NT2/D1 (cell line): ENCODE measurements around the gene STOML1.

Experiments
- DNase-seq: peaks from one replicate; pipeline ENCODE4 v3.0.0-alpha.2; 2011; ENCODE audit warnings: low read depth, low spot score
- H3K27me3 ChIP-seq: 2 replicates; pipeline ENCODE4 v1.6.0; 2011; ENCODE audit warnings: mild to moderate bottlenecking; ENCODE audit not compliant: insufficient read length, insufficient read depth
- H3K36me3 ChIP-seq: 2 replicates; pipeline ENCODE4 v1.6.1; 2011; ENCODE audit warnings: mild to moderate bottlenecking, low read length, mixed read lengths; ENCODE audit not compliant: insufficient read depth, insufficient read length
- H3K4me1 ChIP-seq: 2 replicates; pipeline ENCODE4 v1.5.1; 2011; ENCODE audit not compliant: insufficient read depth, insufficient read length
- H3K4me3 ChIP-seq: 2 replicates; pipeline ENCODE4 v1.5.1; 2011; ENCODE audit warnings: low read depth; ENCODE audit not compliant: insufficient read length
- H3K9ac ChIP-seq: 2 replicates; pipeline ENCODE4 v1.6.0; 2011; ENCODE audit warnings: low read depth; ENCODE audit not compliant: insufficient read length
- H3K9me3 ChIP-seq: 2 replicates; pipeline ENCODE4 v1.5.1; 2011; ENCODE audit warnings: mild to moderate bottlenecking, low read length; ENCODE audit not compliant: insufficient read depth
- SUZ12 ChIP-seq: IDR thresholded peaks from 2 replicates; pipeline ENCODE4 v1.6.1; 2011; ENCODE audit not compliant: insufficient read length, insufficient read depth; ENCODE audit errors: extremely low read depth
- YY1 ChIP-seq: IDR thresholded peaks from 2 replicates; pipeline ENCODE4 v1.6.1; 2011; ENCODE audit not compliant: insufficient read length, insufficient read depth
- ZNF274 ChIP-seq: IDR thresholded peaks from 2 replicates; pipeline ENCODE4 v1.6.1; 2011; ENCODE audit warnings: mild to moderate bottlenecking, low read depth, low read length

Gene STOML1

DNA sequence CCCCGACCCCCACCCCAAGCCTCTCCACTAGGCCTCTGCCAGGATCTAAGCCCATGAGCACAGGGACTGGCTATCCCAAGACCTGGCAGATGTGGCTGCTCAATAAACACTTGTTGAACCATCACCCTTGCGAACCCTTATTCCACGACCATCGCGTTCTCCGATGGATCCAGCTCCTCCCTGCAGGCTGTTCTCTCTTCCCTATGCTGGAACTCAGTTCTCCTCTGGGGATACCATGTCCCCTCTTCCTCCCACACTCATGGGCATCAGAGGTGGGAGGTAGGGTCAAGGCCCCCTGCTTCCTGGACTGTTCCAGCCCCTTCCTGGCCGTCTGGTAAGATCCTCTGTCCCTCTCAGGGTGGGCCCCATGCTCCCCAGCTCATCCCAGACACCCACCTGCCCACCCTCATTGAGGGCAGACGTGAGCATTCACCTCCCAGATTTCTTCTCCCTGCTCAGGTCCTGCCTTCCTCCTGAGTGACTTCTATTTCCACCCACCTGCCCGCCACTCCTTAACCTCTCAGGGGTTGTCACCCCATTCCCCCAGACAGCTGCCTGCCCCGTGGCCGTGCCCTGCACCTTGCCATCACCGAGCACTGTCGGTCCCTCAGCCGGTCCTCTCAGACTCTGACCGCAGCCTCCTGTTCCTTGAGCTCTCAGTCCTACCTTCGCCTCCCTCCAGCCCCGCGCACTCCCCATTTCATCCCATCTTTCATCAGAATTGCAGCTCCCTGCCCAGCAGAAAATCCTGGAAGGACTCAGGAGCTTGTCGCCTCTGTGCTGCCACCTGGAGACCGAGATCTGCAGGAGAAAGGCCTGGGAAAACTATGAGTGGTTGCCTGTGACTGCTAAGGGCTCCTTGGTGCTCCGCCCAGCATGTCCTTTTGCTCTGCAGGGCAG, 44.4 kb upstream of the STOML1 start:
- peaks cover 37% of the 10 kb centered on the region for H3K4me1 ChIP-seq
- H3K27me3 ChIP-seq, result no peaks in the 10 kb centered on the region
- H3K9ac ChIP-seq, result no peak overlapping the region
- H3K36me3 ChIP-seq, result peaks cover 54% of the 10 kb centered on the region
- TF ChIP-seq ZNF274 (no peak), SUZ12 (no peak), YY1 (no peak)
- no peak overlapping the region for H3K4me3 ChIP-seq
- peak; percentile 66 for DNase-seq
- no peaks in the 10 kb centered on the region for H3K9me3 ChIP-seq

DNA sequence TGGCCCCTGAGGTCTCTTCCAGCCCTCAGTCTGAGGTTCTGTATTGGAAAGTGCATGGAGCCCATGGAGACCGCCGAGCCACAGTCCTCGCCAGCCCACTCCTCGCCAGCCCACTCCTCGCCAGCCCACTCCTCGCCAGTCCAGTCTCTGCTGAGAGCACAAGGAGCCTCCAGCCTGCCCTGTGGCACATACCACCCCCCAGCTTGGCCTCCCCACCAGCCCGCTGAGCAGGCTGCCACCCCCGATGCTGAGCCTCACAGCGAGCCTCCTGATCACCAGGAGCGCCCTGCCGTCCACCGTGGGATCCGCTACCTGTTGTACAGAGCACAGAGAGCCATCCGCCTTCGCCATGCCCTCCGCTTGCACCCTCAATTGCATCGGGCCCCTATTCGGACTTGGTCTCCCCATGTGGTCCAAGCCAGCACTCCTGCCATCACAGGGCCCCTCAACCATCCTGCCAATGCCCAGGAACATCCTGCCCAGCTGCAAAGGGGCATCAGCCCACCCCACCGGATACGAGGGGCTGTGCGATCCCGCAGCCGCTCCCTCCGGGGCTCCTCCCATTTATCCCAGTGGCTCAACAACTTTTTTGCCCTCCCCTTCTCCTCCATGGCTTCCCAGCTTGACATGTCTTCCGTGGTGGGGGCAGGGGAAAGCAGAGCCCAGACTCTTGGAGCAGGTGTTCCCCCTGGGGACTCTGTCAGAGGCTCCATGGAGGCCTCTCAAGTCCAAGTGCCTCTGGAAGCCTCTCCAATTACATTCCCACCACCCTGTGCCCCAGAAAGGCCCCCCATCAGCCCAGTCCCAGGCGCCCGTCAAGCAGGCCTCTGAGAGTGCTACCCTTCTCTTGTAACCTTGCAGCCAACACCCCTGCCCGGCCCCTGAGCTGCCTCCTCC, 43.3 kb upstream of the STOML1 start:
- Histone ChIP-seq H3K9ac (no peak overlapping the region), H3K4me3 (no peak overlapping the region), H3K9me3 (no peaks in the 10 kb centered on the region), H3K36me3 (peaks cover 54% of the 10 kb centered on the region), H3K27me3 (no peaks in the 10 kb centered on the region), H3K4me1 (peaks cover 31% of the 10 kb centered on the region)
- DNase-seq, result no peak
- no peak for TF ChIP-seq SUZ12
- no peak for TF ChIP-seq YY1
- TF ChIP-seq ZNF274, result no peak

DNA sequence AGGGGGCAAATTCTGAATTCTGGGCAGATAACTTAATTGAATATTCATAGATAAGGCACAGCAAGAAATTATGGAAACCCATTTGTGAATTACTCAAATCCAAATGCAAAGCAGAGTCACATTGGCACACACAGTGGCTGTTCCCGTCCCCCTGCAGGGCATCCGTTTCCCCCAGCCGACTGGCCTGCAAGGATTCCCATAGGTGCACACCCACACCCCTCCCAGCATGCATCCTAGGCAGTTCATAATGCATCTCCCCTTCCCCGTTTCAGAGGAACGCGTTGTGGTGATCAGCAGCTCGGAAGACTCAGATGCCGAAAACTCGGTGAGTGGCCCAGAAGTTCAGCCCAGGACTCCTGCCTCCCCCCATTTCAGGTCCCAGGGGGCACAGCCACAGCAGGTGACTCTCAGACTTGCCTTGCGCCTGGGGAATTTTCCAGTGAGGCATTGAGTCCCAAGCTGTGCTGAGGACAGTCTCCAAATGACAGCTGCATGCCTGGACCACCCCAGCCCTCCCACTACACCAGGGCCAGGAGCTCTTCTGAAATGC, 42.2 kb upstream of the STOML1 start:
- TF ChIP-seq YY1 (no peak), SUZ12 (no peak), ZNF274 (no peak)
- peaks cover 21% of the 10 kb centered on the region for H3K4me1 ChIP-seq
- no peaks in the 10 kb centered on the region for H3K27me3 ChIP-seq
- no peak for DNase-seq
- no peak overlapping the region for H3K9ac ChIP-seq
- H3K36me3 ChIP-seq, result peaks cover 57% of the 10 kb centered on the region
- no peak overlapping the region for H3K4me3 ChIP-seq
- no peaks in the 10 kb centered on the region for H3K9me3 ChIP-seq

DNA sequence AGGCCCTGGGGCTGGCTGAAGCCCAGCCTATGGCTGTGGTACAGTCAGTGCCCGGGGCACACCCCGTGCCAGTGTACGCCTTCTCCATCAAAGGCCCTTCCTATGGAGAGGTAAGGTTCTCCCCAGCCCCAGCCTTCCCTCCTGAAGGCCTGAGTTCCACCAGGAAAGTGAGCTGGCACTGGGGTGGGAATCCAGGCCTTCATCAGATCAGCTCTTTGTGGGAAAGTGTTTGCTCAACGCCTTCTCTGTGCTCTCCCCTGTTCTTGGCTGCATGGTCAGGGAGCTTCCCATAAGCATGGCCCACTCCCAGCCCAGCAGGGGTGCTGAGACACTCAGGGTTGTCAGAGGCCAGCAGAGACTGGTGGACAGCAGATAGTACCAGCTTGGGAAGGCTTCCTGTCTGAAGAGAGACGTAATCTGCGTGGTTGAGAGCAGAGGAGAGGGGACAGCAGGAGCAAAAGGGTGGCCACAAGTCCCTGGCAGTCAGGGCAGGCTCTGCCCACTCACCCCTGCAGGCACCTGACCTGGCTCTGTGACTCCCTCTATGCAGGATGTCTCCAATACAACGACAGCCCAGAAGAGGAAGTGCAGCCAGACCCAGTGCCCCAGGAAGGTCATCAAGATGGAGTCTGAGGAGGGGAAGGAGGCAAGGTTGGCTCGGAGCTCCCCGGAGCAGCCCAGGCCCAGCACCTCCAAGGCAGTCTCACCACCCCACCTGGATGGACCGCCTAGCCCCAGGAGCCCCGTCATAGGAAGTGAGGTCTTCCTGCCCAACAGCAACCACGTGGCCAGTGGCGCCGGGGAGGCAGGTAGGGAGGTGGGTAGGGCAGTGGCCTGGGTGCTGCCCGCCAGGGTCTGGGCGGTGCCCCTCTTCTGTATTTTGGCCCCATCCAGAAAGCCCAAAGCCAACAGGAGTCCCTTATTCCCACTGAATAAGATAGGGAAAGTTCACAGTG, 40.8 kb upstream of the STOML1 start:
- H3K36me3 ChIP-seq, result peaks cover 62% of the 10 kb centered on the region
- no peak for TF ChIP-seq ZNF274
- TF ChIP-seq YY1, result no peak
- TF ChIP-seq SUZ12, result no peak
- no peak for DNase-seq
- H3K4me1 ChIP-seq, result peaks cover 14% of the 10 kb centered on the region
- no peaks in the 10 kb centered on the region for H3K9me3 ChIP-seq
- no peaks in the 10 kb centered on the region for H3K27me3 ChIP-seq
- no peak overlapping the region for H3K4me3 ChIP-seq
- H3K9ac ChIP-seq, result no peak overlapping the region

DNA sequence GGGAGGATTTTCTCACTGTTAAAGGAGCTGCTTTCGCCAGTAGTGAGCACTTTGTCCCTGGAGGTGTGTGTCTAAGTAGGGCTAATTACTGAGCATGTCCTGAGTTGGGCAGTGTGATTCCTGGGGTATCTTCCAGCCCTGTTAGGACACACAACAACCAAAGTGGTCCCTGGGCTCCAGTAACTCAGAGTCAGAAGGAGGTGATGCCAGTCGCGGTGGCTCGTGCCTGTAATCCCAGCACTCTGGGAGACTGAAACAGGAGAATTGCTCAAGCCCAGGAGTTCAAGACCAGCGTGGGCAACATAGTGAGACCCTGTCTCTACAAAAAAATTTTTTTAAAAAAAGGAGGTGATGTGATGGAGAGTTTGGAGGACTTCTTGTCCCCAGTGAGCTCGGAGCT, 40.0 kb upstream of the STOML1 start:
- Histone ChIP-seq H3K27me3 (no peaks in the 10 kb centered on the region), H3K9ac (no peak overlapping the region), H3K4me1 (peaks cover 10% of the 10 kb centered on the region), H3K36me3 (peaks cover 62% of the 10 kb centered on the region), H3K9me3 (no peaks in the 10 kb centered on the region), H3K4me3 (no peak overlapping the region)
- no peak for DNase-seq
- TF ChIP-seq YY1 (no peak), ZNF274 (no peak), SUZ12 (no peak)

DNA sequence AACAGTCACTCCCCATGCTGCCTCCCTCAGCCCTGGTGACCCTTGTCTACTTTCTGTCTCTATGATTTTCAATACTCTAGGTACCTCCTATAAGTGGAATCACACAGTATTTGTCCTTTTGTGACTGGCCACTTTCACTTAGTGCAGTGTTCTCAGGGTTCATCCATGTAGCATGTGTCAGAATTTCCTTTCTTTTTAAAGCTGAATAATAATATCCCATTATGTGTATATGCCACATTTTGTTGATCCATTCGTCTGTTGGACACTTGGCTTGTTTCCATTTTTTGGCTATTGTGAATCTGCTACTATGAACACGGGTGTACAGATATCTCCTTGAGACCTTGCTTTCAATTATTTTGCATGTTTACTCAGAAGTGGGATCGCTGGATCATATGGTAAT, 36.6 kb upstream of the STOML1 start:
- Histone ChIP-seq H3K36me3 (peaks cover 63% of the 10 kb centered on the region), H3K9ac (no peak overlapping the region), H3K4me1 (peaks cover 2% of the 10 kb centered on the region), H3K4me3 (no peak overlapping the region), H3K27me3 (no peaks in the 10 kb centered on the region), H3K9me3 (no peaks in the 10 kb centered on the region)
- TF ChIP-seq SUZ12, result no peak
- TF ChIP-seq ZNF274, result no peak
- TF ChIP-seq YY1, result no peak
- DNase-seq, result no peak
